HG02870 (cell line): ENCODE measurements around the gene SFI1.

ENCODE experiments used
- ATAC-seq: cut with Tn5 transposase; IDR thresholded peaks from one replicate; pipeline ENCODE4 v1.9.1; 2021; ENCODE audit warnings: mild to moderate bottlenecking, moderate library complexity; ENCODE audit not compliant: unreplicated experiment

Gene SFI1

GRCh38 chr22:31661851-31662667, 165.7 kb downstream of the SFI1 start, which contains the start of gene PISD:
Gene PISD (minus strand): TSS chr22:31662215. CDS start chr22:31662208, 7 bp downstream.
- ATAC-seq, result peak; percentile 75

DNA sequence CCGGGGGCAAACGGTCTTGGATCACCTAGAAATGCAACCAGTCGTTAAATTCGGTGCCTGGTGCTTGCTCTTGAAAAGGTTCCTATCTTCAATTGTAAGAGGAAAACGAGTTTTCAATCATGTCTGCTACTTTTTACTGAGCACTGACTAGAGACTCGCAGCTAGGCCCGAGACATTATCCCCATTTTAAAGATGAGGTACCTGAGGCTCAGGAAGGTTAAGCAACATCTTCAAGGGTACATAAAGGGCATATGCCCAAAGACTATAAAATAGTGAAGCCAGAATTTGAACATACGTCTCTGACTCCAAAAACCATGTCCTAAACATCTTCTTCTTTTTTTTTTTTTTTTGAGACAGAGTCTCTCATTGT, 166.3 kb downstream of the SFI1 start:
- ATAC-seq, result no peak
